Measurements from ENCODE around the gene LAX1. TPM values are rescaled to one million over a fixed set of nuclear protein-coding genes. Genes with fewer than 3 reads are reported as not detected.

LAX1 gene
- total RNA-seq, 1 experiment from 2014 or later: not detected

DNA sequence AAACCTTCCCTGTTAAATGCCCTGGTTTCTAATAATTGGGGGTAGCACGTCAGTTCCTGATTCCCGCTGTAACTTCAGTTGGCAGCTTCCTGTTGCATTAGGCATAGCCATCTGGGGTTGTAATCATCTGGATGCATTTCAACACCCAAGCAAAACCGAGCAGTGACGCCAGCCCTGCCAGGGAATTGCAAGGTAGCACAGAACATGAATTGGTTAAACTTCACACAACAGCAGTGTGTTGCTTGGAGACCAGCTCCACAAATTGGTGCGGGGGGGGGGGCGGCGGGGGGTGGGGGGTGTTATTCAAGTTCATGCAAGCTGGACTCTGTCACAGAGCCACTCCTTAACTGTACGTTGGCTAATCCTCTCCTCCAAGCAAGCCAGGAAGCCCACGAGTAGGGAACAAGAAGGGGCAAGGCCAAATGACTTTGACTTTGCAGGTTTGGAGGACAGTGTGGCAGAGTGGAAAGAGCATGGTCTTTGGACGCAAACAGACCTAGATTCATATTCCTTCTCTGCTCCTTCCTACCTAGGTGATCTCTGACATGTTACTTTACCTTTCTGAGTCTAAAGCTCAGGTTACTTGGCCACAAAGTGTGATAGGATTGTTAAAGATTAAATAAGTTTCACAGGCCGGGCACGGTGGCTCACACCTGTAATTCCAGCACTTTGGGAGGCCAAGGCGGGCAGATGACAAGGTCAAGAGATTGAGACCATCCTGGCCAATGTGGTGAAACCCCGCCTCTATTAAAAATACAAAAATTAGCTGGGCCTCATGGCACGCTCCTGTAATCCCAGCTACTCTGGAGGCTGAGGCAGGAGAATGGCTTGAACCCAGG, 4.7 kb downstream of the LAX1 start:
- no TSS peak for BruUV-seq (replicated peaks)
- peak; percentile 28 to 43 for DNase-seq
- Histone ChIP-seq H3K4me3 (ENCODE audit: low read depth, low read length) (no peak overlapping the region), H3K27me3 (replicated peaks; ENCODE audit: control insufficient read depth, insufficient read depth, low read length) (no peaks in the 10 kb centered on the region), H3K9me3 (no peaks in the 10 kb centered on the region), H3K4me1 (no peaks in the 10 kb centered on the region; the same call in 1 of the 2 replicates), H3K36me3 (ENCODE audit: control insufficient read depth, insufficient read depth, low read length) (no peaks in the 10 kb centered on the region)
- TF ChIP-seq, protein P1, sequence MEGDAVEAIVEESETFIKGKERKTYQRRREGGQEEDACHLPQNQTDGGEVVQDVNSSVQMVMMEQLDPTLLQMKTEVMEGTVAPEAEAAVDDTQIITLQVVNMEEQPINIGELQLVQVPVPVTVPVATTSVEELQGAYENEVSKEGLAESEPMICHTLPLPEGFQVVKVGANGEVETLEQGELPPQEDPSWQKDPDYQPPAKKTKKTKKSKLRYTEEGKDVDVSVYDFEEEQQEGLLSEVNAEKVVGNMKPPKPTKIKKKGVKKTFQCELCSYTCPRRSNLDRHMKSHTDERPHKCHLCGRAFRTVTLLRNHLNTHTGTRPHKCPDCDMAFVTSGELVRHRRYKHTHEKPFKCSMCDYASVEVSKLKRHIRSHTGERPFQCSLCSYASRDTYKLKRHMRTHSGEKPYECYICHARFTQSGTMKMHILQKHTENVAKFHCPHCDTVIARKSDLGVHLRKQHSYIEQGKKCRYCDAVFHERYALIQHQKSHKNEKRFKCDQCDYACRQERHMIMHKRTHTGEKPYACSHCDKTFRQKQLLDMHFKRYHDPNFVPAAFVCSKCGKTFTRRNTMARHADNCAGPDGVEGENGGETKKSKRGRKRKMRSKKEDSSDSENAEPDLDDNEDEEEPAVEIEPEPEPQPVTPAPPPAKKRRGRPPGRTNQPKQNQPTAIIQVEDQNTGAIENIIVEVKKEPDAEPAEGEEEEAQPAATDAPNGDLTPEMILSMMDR (IDR thresholded peaks at IDR 0.05; ENCODE audit: insufficient read depth in 1 of 2, low read depth in 1 of 2, low read length in 1 of 2, severe bottlenecking in 1 of 2, unreplicated experiment in 1 of 2): no peak
- H3K4me3 Mint-ChIP-seq (ENCODE audit: unreplicated experiment): no peak overlapping the region
- H3K27me3 Mint-ChIP-seq (ENCODE audit: insufficient read depth, unreplicated experiment): no peaks in the 10 kb centered on the region
- peak overlapping the region; percentile 46 for H3K27ac Mint-ChIP-seq (ENCODE audit: unreplicated experiment)
- intact Hi-C loops (cut with micrococcal nuclease; ENCODE audit: unreplicated experiment): no loop called here
- peaks cover 9% of the 10 kb centered on the region for H3K4me1 Mint-ChIP-seq (ENCODE audit: low read depth, unreplicated experiment)
- ChIA-PET CTCF (no interaction called here), POLR2A (no interaction called here)
- H3K36me3 Mint-ChIP-seq (ENCODE audit: insufficient read depth, unreplicated experiment): no peaks in the 10 kb centered on the region
- no peaks in the 10 kb centered on the region for H3K9me3 Mint-ChIP-seq (ENCODE audit: unreplicated experiment)

DNA sequence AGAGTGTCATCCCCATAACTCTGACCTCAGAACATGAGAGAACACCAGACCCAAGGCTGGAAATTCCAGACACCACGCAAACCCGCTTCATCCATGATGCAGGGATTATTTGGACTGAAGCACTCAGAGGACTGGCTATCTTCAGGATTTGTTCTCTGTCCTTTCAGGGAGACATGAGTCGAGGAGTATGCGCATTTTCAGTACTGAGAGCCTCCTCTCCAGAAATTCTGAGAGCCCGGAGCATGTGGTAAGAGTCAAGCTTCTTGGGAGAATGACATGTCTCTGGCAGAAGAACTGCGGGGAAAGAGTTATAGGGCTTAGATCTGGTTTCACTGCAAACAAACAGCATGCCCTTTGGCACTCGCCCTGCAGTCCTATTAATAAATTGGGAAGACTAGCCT, 6.9 kb downstream of the LAX1 start:
- intact Hi-C loops (cut with micrococcal nuclease; ENCODE audit: unreplicated experiment): no loop called here
- H3K36me3 Mint-ChIP-seq (ENCODE audit: insufficient read depth, unreplicated experiment): no peaks in the 10 kb centered on the region
- no peaks in the 10 kb centered on the region; the same call in 1 of the 2 replicates for H3K4me1 ChIP-seq
- H3K9me3 ChIP-seq: no peaks in the 10 kb centered on the region
- TF ChIP-seq, protein P1 (IDR thresholded peaks at IDR 0.05; ENCODE audit: insufficient read depth in 1 of 2, low read depth in 1 of 2, low read length in 1 of 2, severe bottlenecking in 1 of 2, unreplicated experiment in 1 of 2): no peak
- POLR2A ChIA-PET: no interaction called here
- H3K27me3 ChIP-seq (replicated peaks; ENCODE audit: control insufficient read depth, insufficient read depth, low read length): no peaks in the 10 kb centered on the region
- no peak overlapping the region for H3K4me3 Mint-ChIP-seq (ENCODE audit: unreplicated experiment)
- no peak overlapping the region for H3K4me3 ChIP-seq (ENCODE audit: low read depth, low read length)
- CTCF ChIA-PET: interaction anchor here (0.7 kb wide), 1 partner anchor 61 kb away, joined by 3 read pairs; no protein-coding TSS in a partner anchor
- no peaks in the 10 kb centered on the region for H3K9me3 Mint-ChIP-seq (ENCODE audit: unreplicated experiment)
- BruUV-seq (replicated peaks): no TSS peak
- no peak overlapping the region for H3K27ac Mint-ChIP-seq (ENCODE audit: unreplicated experiment)
- H3K27me3 Mint-ChIP-seq (ENCODE audit: insufficient read depth, unreplicated experiment): no peaks in the 10 kb centered on the region
- H3K4me1 Mint-ChIP-seq (ENCODE audit: low read depth, unreplicated experiment): peaks cover 13% of the 10 kb centered on the region
- DNase-seq: no peak
- no peaks in the 10 kb centered on the region for H3K36me3 ChIP-seq (ENCODE audit: control insufficient read depth, insufficient read depth, low read length)

DNA sequence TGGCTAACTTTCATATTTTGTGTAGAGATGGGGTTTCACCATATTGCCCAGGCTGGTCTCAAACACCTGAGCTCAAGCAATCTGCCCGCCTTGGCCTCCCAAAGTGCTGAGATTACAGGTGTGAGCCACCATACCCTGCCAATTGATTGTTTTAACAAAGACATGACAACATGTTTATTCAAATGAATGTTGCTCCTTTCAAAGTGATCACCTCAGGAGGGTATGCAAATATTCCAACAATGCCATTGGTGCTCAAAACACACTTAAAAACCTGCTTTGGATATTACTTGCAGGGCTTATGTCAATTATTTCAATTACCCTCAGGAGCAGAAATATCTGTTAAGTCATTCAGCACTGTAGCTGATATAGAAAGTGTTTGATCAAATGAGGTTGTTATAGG, 7.9 kb downstream of the LAX1 start:
- peaks cover 15% of the 10 kb centered on the region for H3K4me1 Mint-ChIP-seq (ENCODE audit: low read depth, unreplicated experiment)
- BruUV-seq (replicated peaks): no TSS peak
- no peak for DNase-seq
- no peaks in the 10 kb centered on the region for H3K36me3 Mint-ChIP-seq (ENCODE audit: insufficient read depth, unreplicated experiment)
- POLR2A ChIA-PET: no interaction called here
- H3K4me1 ChIP-seq: no peaks in the 10 kb centered on the region; the same call in 1 of the 2 replicates
- CTCF ChIA-PET: no interaction called here
- H3K36me3 ChIP-seq (ENCODE audit: control insufficient read depth, insufficient read depth, low read length): no peaks in the 10 kb centered on the region
- intact Hi-C loops (cut with micrococcal nuclease; ENCODE audit: unreplicated experiment): no loop called here
- no peaks in the 10 kb centered on the region for H3K9me3 ChIP-seq
- TF ChIP-seq, protein P1 (IDR thresholded peaks at IDR 0.05; ENCODE audit: insufficient read depth in 1 of 2, low read depth in 1 of 2, low read length in 1 of 2, severe bottlenecking in 1 of 2, unreplicated experiment in 1 of 2): no peak
- no peaks in the 10 kb centered on the region for H3K27me3 Mint-ChIP-seq (ENCODE audit: insufficient read depth, unreplicated experiment)
- no peak overlapping the region for H3K27ac Mint-ChIP-seq (ENCODE audit: unreplicated experiment)
- H3K27me3 ChIP-seq (replicated peaks; ENCODE audit: control insufficient read depth, insufficient read depth, low read length): no peaks in the 10 kb centered on the region
- H3K9me3 Mint-ChIP-seq (ENCODE audit: unreplicated experiment): no peaks in the 10 kb centered on the region
- H3K4me3 ChIP-seq (ENCODE audit: low read depth, low read length): no peak overlapping the region
- no peak overlapping the region for H3K4me3 Mint-ChIP-seq (ENCODE audit: unreplicated experiment)
